Measurements from ENCODE around the gene POU4F1. TPM values are rescaled to one million over a fixed set of nuclear protein-coding genes. Genes with fewer than 3 reads are reported as not detected.
A peak's percentile ranks its signal among the peaks of the same experiment; 100 is the strongest.

Gene POU4F1
- total and polyA plus RNA-seq, 2 of the 13 experiments (the other 11 are each of a cell fraction or from before 2014, with no cell fraction given): 1.0 to 1.1 TPM

DNA sequence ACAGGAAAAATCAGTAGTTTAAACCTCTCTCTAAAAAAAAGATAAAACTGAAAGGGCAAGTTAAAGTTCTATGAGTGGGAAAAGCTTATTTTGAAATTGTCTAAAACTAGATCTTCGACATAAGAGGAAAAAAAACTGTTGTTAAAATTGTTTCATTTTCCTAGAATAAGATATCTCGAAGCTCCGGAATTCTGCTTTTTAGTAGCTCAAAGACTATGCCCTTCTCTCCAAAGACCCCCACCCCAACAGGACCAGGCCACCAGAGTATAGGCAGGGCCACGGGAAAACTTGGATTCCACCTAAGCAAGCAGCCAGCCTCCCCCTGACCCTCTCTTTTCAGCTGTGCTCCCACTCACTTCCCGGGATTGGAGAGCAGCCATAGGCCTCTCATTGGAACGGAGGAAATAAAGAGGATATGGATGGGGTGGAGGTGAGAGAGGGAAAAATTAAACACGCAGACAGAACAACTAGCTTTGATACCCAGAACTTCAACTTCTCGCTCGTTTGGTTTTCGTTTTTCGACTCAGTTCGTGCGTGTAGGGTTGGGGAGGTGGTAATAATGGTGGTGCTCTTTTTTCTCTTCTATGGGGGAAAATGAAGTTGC lies 3.0 kb downstream of the POU4F1 start:
- peaks cover 0 to 46% of the 10 kb centered on the region in 2 experiments; a peak in 4 of 5 replicates for H3K27me3 ChIP-seq (ENCODE audit: control insufficient read depth in 1 of 2, insufficient read depth in 2 of 2, low read length in 2 of 2)
- ATAC-seq (no peak), DNase-seq (ENCODE audit: low spot score) (no peak), FAIRE-seq (no peak)
- no peaks in the 10 kb centered on the region for H4K20me1 ChIP-seq (ENCODE audit: insufficient read depth, low read length)
- TF ChIP-seq JUNB (CRISPR knock-in tag; IDR thresholded peaks at IDR 0.05; ENCODE audit: borderline replicate concordance) (no peak), HNRNPK (IDR thresholded peaks at IDR 0.05; ENCODE audit: low read depth, low read length, poor library complexity, severe bottlenecking) (no peak), SALL2 (CRISPR knock-in tag; IDR thresholded peaks at IDR 0.05) (no peak), ZNF142 (CRISPR knock-in tag; IDR thresholded peaks at IDR 0.05) (no peak), TOE1 (CRISPR knock-in tag; IDR thresholded peaks at IDR 0.05) (no peak), CREBL2 (CRISPR knock-in tag; IDR thresholded peaks at IDR 0.05; ENCODE audit: borderline replicate concordance) (no peak), SALL1 (CRISPR knock-in tag; IDR thresholded peaks at IDR 0.05) (no peak), ZNF567 (CRISPR knock-in tag; IDR thresholded peaks at IDR 0.05; ENCODE audit: borderline replicate concordance) (no peak), GPBP1L1 (CRISPR knock-in tag; IDR thresholded peaks at IDR 0.05) (no peak)
- WGBS (ENCODE audit: low lambda C conversion rate): 61% methylated on average over 13 of the region's 13 CpGs
- no peak overlapping the region for H3K4me3 ChIP-seq (replicated peaks in 1 of 3; ENCODE audit: insufficient read depth in 1 of 3, low read depth in 2 of 3, low read length in 3 of 3)
- ChIA-PET CTCF (ENCODE audit: low intra/inter-chr PET ratio, low total read pairs) (no interaction called here), POLR2A (no interaction called here)
- H3K27ac ChIP-seq (ENCODE audit: extremely low read length, insufficient read depth, low read length): no peak overlapping the region
- no peaks in the 10 kb centered on the region for H3K79me2 ChIP-seq (ENCODE audit: insufficient read depth, low read length)
- BruUV-seq (replicated peaks): TSS peak; percentile 65
- no peak overlapping the region for H3K4me2 ChIP-seq (ENCODE audit: low read depth, low read length)
- H3K36me3 ChIP-seq (replicated peaks in 1 of 2; ENCODE audit: control insufficient read depth in 1 of 2, insufficient read depth in 2 of 2, low read length in 2 of 2): no peaks in the 10 kb centered on the region
- H2AFZ ChIP-seq (ENCODE audit: low read length): no peak overlapping the region
- in situ Hi-C loops (cut with HindIII; ENCODE audit: extremely low pct_ligation_motif_present, low pct_unique_long_range_greater_than_20kb): no loop called here
- intact Hi-C loops (cut with micrococcal nuclease; ENCODE audit: unreplicated experiment): no loop called here
- peaks cover 34% of the 10 kb centered on the region for H3K4me1 ChIP-seq (ENCODE audit: insufficient read depth, low read length)
- no peaks in the 10 kb centered on the region for H3K9me3 ChIP-seq (ENCODE audit: low read length)
- H3K9ac ChIP-seq (ENCODE audit: insufficient read depth, low read depth, low read length): no peak overlapping the region
